Stimulated activated CD4-positive, alpha-beta T cell treated with anti-CD3 and anti-CD28 coated beads, Interleukin-2, amount 100 ng/mL, for 48 hours (primary cell): ENCODE measurements around the gene TIMELESS.
"Not testable (repeated sequence)": the region's sequence is repeated elsewhere in the genome, so short reads cannot be mapped to it uniquely, and the experiment has no call there.

Experiments used
- DNase-seq, 2 donors: peaks; one replicate each; pipeline ENCODE4 v3.0.0-alpha.2; 2020

Gene TIMELESS

DNA sequence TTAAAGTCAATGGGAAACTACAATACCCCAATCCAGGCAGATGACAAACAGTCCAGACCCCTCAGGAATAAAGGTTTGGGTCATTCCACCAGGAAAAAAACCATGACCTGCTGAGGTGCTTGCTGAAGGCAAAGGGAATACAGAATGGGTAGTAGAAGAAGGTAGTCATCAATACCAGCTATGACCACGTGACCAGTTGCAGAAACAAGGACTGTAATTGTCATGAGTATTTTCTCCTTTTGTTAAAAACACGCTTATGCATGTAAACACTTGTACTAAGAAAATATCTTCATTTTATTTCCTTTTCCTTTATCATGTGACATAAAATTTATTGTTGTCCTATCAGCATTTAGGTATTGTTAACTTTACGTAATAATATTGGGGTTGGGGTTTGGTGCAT is 45.0 kb downstream of the TIMELESS start:
- DNase-seq: not testable (repeated sequence)

DNA sequence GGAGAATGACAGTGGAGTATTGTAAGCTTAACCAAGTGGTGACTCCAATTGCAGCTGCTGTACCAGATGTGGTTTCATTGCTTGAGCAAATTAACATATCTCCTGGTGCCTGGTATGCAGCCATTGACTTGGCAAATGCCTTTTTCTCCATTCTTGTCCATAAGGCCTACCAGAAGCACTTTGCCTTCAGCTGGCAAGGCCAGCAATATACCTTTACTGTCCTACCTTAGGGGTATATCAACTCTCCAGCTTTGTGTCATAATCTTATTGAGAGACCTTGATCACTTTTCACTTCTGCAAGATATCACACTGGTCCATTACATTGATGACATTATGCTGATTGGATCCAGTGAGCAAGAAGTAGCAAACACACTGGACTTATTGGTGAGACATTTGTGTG is 47.6 kb downstream of the TIMELESS start:
- not testable (repeated sequence) for DNase-seq

DNA sequence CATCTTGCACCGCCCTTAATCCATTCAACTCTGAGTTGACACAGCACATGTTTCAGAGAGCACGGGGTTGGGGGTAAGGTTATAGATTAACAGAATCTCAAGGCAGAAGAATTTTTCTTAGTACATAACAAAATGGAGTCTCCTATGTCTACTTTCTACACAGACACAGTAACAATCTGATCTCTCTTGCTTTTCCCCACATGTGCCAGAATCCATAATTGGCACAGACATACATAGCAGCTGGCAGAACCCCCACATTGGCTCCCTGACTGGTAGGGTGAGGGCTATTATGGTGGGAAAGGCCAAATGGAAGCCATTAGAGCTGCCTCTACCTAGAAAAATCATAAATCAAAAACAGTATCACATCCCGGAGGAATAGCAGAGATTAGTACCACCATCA is 48.1 kb downstream of the TIMELESS start:
- DNase-seq: not testable (repeated sequence)

GRCh38 chr12:56399466-56399865 is 49.8 kb downstream of the TIMELESS start:
- DNase-seq: not testable (repeated sequence)

GRCh38 chr12:56398324-56398723 is 50.9 kb downstream of the TIMELESS start:
- no peak for DNase-seq

GRCh38 chr12:56392331-56392730 is 56.9 kb downstream of the TIMELESS start:
- no peak for DNase-seq

GRCh38 chr12:56391721-56392120 is 57.5 kb downstream of the TIMELESS start:
- no peak for DNase-seq

DNA sequence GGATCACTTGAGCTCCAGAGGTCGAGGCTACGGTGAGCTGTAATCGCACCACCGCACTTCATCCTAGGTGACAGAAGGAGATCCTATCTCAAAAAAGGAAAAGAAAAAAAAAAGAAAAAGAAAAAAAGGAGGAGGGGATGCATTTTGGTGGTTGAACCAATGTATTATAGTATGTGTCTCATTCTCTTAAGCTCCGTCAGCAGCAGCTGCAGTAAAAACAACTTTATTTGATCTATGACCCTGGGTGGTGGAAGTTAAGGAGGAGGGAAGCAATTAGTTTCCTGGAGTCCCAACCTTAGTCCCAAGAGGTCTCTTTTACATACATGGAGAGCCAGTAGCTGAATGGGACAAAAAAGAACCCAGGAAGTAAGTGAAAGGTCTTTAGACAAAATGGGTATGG is 59.8 kb downstream of the TIMELESS start:
- DNase-seq: no peak

DNA sequence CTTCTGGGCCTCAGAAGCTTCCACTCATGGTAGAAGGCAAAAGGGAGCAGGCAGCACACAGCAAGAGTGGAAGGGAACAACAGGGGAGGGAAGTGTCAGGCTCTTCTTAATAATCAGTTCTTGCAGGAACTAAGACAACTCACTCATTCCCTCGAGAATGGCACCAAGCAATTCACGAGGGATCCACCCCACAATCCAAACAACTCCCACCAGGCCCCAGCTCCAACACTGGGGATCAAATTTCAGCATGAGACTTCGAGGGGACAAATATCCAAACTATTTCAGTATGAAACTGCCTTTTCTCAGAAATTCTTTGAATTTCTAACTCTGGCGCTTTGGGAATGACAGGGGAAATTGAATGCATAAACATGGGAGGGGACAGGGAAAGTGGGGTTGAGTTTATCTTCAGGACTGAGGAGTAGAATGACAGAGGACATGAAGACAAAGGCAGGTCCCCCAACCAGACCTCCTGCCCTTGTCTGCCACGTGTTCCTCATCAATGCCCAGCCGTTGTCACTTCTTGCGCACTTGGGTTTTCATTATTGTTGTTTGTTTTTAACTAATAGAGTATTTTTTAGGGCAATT is 62.0 kb downstream of the TIMELESS start:
- no peak for DNase-seq

- DNase-seq: no peak
Measured at GRCh38 chr12:56385873-56386272, 63.4 kb downstream of the TIMELESS start.

GRCh38 chr12:56382611-56383010 is 66.6 kb downstream of the TIMELESS start:
- DNase-seq: no peak

DNA sequence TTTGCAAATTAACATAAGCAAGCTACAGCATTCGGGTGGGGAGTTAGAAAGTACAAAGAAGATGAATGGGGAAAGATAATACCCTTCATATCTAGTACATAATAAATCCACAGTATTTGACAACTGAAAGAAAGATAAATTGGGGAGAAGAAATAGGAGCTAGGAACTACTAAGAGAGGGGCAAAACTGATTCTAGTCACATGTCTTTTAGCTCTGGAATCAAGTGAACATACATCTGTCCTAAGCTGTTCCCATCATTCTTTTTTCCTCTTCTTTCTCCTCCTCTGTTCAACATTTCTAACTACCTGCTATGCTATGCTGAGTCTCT is 71.3 kb downstream of the TIMELESS start:
- DNase-seq: no peak

DNA sequence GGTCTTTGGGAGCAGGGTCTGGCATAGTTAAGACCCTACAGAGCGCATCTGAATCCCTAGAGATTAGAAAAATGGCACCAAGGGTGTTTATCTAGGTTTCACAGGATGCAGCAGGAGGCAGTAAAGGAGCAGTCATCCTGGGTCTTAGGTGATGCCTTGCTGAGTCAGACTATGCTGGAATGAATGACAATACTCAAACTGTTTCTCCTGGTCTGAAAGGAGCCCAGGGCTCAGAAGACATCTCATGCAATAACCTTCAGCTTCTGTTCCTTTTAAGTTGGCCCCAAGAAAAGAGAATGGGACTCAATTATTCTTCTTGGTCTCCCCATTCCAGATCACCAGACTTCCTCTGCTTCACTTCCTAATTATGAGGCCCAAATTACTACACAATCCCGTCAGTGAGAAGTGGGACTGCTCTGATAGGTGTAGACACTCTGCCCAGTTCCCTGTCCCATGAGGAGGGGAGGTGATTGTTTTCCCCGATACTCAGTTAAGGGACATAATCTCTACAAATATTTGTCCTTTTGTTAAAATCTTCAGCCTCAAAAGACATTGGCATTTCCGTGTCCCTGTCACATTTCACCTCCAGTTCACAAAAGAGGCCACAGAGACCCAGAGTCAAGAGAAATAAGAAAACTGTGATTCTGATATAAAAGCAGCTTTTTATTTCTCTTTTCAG is 71.8 kb downstream of the TIMELESS start:
- no peak for DNase-seq

DNA sequence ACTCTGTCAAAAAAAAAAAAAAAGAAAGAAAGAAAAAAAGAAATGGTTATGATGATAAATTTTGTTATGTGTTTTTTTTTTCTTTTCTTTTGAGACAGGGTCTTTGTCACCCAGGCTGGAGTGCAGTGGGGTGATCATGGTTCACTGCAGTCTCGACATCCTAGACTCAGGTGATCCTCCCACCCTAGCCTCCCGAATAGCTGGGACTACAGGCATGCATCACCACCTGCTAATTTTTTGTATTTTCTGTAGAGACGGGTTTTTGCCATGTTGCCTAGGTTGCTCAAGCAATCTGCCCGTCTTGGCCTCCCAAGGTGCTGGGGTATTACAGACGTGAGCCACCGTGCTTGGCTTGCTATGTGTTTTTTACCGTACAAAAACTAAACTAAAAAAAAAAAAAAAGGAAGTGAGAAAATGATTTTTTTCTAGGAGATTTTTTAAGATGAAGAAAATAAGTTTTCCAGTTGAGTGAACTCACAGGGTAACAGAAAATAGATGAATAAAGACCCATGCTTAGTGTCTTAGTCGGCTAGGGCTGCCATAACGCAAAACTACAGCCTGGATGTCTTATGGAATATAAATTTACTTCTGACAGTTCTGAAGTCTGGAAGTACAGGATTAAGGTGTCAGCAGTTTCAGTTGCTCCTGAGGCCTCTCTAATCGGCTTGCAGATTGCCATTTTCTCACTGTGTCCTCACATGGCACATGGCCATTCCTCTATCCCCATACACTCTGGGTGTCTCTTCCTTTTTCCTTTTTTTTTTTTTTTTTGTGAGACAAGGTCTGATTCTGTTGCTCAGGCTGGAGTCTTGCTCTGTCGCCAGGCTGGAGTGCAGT is 73.4 kb downstream of the TIMELESS start:
- no peak for DNase-seq

DNA sequence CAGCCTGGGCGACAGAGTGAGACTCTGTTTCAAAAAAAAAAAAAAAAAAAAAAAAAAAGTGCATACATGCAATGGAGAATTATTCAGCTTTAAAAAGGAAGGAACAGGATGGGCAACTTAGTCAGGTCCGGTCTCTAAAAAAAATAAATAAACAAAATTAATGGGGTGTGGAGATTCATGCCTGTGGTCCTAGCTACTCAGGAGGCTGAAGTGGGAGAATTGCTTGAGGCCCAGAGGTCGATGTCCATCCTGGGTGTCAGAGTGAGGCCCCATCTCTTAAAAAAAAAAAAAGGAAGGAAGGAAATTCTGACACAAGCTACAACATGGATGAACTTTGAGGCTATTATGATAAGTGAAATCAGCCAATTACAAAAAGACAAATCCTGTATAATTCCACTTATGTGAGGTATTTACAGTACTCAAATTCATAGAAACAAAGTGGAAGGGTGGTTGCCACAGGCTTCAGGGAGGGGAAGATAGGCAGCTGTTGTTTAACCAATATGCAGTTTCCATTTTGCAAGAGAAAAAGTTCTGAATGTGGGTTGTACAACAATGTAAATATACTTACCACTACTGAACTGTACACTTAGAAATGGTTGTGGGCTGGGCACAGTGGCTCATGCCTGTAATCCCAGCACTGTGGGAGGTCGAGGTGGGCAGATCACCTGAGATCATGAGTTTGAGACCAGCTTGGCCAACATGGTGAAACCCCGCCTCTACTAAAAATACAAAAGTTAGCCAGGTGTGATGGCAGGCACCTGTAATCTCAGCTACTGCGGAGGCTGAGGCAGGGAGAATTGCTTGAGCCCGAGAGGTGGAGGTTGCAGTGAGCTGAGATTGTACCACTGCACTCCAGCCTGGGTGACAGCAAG is 74.3 kb downstream of the TIMELESS start:
- no peak for DNase-seq

- no peak for DNase-seq
Measured at GRCh38 chr12:56373515-56373914, 75.7 kb downstream of the TIMELESS start.

DNA sequence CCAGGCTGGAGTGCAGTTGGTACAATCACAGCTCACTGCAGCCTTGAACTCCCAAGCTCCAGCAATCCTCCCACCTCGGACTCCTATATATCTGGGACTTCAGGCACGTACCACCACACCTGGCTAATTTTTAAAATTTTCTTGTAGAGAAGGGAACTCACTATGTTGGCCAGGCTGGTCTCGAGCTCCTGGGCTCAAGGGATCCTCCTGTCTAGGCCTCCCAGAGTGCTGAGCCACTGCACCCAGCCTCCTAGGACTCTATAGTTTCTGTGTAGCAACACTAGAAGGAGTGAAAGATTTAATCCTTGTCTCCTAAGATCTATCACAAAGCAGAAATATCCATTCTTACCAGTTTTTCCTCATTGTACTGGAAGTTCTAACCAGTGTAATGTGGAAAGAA is 82.3 kb downstream of the TIMELESS start:
- no peak for DNase-seq
